GM19351 (cell line): ENCODE results near the gene CA5A.
"Not testable (repeated sequence)": the region's sequence is repeated elsewhere in the genome, so short reads cannot be mapped to it uniquely, and the experiment has no call there.

Experiments used
- ATAC-seq: cut with Tn5 transposase; IDR thresholded peaks from one replicate; pipeline ENCODE4 v1.9.1; 2021; ENCODE audit warnings: mild to moderate bottlenecking, moderate library complexity; ENCODE audit not compliant: unreplicated experiment

CA5A gene

DNA sequence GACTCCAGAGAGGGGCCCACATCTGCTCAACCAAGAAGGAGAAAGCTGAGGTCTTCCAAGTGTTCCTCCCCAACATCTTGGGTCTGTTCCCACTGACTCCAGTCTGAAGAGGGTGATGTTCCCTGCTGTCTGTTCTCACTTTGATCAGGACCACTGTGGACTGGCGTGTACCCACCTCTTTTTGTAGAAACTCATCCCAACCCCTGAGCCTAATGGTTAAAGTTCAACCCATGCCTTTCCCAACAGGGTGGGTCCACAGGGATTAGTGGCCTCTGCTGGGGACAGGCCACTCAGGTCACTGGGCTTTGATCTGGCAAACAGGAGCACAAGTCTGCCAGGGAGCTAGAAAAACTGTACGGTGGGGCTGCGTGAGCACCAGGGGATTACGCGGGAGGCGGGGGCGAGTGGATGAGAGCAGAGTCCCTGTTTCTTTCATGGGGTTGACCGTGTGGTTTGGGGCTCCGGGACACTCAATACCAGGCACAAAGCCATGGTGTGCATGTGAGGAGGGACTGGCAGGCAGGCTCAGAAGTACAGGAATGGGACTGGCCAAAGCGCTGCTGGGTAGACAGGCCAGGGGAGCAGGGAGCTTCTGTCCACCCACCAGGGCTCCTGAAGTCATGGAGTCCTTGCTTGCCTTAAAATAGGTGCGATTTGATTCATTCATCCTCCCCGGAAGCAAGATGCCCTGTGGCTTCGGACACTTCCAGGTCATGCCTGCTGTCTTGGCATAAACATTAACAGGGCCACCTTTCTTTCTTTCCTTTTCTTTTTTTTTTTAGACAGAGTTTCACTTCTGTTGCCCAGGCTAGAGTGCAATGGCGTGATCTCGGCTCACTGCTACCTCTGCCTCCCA lies at the start of gene CA5A:
CA5A (minus strand) TSS at position 155 of the 856 bp plus-strand sequence; CDS start at position 76, 79 bp downstream.
- ATAC-seq, result no peak

DNA sequence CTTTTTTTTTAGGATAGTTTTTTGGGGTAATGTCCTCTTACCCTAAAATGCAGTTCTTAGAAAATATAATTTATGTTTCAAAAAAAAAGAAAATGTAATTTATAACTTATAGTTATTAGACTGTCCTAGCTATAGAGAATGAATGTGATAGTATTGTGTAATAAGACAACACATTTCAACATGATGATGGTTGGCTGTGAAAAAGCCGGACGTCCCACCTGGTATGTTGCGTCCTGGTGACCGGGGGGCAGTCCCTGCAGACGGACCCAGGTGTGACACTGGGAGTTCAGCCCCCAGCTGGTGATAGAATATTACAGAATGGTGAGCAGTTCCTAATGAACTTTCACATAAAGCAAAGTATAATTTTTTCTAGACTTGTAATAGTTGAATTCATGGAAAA lies 49.2 kb upstream of the CA5A start:
- ATAC-seq, result not testable (repeated sequence)

DNA sequence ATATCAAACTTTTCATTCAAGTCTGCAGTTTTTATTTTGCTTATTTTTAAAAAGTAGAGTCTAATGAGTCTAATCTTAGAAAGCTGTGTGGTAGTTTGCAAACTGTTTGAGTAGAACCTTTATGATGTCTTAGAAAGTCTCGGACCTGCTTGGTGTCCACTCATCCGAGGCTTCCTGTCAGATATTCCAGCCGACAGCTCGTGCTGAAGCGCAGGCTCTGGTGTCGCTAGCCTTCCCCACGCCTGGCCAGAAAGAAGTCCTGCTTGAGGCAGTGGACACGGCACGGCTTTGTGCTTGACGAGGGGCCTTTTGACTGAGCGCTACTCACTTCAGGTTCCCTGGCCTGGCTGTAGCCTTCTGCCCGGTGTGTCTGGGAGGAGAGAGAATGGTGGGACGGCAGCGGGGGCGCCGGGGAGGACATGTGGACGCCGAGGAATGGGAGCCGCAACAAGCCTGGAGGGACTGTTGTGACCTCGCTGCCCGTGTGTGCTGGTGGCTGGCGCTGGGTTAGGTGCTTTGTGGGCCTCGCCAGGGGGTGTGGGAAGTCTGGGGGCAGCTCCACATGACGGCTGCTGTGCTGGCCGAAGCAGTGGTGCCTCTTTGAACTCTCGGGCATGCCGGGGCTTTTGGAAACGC lies 48.4 kb upstream of the CA5A start:
- no peak for ATAC-seq

DNA sequence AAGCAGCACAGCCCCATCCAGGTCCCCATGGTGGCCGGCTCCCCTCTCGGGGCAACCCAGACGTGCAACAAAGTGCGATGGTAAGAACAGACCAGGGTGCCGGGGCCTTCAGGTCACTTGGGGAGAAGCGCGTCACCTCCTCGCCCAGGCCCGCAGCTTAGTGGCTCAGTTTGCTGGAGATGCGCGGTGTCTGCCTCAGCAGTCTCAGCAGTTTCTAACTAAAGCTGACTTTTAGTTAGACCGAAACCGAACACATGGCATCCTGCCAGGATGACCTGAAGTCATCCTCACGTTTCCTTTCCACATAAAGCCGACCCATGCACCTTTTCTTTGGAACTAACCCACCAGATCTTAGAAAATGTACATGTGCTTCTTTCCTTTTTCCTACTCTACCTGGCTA lies 47.9 kb upstream of the CA5A start:
- ATAC-seq, result not testable (repeated sequence)

DNA sequence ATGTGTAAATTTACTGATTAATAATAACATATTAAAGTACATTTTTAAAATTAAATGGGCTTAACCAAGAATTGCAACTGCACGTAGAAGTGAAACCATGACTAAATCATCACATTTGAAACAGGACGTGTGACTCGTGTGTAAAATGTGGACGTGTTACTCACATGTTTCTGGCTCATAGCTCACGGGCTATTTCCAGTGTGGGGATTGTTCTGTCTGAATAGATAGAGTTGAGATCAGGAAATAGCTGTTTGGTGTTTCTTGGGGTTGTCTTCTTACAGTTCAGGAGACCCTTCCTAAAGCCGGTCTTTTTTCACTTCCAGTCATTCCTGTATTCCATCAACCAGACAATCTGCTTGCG lies 47.4 kb upstream of the CA5A start:
- not testable (repeated sequence) for ATAC-seq

DNA sequence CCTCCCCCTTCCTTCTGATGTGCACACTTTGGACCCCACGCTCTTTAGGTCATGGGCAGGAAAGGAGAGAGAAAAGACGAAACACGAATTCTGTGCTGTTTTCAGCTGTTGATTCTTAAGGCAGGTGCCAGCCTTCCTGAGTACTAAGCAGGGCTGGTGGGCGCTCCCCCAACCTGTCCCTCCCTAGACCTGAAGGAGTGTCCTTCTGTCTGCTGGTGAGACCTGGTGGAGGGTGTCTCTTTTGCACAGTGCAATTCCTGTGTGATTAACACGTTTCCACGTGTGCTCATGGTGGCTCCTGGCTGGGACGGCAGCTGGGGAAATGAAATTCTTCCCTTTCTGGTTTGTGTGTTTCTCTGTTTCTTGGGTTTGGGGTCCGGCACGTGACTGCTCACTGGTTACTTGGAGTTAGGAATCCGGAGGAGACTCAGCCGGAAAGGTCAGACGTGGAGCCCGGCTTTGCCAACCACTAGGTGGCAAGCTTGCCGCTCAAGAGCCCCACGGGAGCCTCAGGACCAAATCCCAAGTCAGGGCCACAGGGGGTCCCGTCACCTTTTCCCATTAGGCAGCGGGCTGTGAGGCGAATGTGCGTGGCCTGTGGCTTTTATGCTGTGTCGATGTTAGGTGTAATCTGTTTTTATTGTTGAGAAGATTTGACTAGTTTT lies 46.9 kb upstream of the CA5A start:
- not testable (repeated sequence) for ATAC-seq

DNA sequence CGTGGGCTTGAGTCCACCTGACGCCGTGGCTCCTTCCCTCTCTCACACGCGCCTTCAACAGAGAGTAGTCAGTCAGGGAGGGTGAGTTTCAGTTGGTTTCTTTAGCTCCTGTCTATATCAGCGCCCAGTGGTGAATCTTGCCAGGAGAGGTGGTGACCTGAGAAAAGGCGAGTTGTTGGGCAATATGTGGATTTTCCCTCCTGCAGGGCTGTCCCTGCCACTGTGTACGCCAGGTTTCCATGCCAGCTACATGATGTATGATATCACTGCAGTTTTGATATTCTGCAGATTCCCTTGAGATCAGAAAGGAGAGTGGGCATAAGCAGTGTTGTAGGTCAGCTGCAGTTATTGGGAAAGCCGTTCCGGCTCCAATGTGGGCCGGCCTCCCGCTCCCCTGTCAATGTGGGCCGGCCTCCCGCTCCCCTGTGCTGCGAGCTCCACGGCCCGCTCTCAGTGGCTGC lies 46.3 kb upstream of the CA5A start:
- ATAC-seq, result no peak

DNA sequence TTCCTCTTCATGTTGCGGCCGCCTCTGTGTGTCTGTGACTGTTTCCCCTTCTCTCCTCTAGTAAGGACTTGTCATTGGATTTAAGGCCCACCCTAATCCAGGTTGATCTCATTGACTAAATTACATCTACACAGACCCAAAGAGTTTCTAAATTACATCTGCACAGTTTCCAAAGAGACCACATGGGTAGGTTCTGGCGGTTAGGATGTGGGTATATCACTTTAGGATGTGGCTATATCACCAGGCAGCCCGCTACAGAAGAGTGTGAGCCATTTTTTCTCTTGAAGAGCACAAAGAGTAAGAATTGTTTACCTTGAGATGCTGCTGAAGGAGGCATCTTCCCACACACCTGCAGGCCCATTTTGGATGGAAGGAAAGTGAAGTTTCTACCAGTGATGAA lies 45.0 kb upstream of the CA5A start:
- not testable (repeated sequence) for ATAC-seq

DNA sequence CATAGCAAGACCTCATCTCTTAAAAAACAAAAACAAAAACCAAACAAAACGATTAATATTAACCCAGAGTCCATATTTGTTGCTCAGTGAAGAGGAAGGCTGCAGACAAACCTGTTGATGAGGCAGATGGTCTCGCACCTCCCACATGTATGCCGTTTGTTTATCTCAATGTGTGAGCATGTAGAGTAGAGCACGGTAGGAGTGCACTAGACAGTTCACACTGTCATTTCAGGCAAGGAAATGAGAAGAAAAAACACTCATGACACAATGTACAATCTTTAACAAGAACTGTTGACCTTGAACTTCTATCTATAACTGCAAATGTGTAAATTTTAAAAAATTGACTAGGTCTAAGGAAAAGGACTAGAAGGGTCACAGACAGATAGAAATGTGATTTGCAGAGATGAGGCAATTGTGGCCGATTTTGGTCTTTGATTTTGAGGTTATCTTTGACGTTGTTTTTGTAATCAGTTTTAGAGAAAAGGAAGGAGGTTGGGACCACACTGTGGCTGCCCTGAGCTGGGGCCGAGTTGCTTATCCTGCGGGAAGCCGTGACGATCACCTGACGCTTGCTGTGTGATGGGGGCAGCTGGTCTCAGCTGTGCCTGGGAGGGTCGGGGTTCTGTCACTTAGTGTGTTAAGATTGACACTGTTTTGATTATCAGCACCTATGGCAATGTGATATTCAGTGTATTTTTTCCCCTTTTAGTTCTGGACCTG lies 43.7 kb upstream of the CA5A start:
- not testable (repeated sequence) for ATAC-seq

DNA sequence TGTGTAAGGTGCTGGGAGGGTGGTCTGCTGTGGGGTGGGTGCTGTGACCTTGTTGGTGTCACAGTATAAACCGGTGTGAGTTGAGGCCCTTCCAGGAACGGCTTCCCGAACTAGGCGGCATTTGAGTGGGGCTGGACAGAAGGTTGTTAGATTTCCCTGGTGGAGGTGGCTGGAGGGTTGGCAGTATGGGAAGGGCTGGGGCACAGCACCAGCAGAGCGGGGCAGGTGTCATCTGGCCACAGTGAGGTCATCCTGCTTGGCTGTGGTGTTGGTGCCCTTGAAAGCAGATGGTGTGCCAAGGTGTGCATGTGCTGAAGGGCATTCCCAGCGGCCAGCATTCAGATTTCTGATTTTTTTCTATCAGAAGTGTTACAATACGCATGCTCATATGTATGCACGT lies 43.0 kb upstream of the CA5A start:
- no peak for ATAC-seq

DNA sequence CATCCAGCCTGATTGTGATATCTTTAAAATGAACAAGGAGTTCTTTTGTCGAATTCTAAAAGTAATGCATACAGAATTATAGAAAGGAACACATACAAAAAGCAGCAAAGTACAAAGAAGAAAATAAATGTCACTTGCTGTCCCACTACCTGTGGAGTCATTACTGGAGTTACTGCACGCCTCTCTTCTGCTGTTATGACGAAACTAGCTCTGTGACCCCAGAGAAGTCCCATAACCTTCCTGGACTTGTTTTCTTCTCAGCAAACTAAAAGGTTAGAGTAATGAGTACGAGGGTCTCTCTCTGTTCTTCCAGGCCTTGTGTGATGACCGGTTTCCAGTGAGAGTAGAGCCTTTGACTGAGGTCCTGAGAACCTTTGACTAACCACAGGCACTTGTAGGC lies 41.8 kb upstream of the CA5A start:
- no peak for ATAC-seq

DNA sequence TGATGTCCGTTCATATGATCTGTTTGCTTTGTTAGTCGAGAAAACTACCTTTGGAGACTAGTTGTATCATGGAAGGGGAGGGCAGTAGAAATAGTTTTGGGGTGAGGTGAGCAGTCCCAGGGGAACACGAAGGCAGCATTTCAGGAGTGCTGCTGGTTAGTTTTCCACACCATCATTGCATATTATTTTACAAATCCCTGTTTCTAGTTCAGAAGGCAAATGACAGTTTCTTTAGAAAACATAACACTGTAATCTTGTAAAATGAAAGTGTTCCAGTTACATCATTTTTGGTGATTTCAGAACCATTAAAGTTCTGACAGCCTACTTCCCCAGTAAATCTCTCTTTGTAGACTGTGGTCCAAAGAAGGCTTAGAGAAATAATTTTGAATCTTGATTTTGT lies 40.3 kb upstream of the CA5A start:
- no peak for ATAC-seq

DNA sequence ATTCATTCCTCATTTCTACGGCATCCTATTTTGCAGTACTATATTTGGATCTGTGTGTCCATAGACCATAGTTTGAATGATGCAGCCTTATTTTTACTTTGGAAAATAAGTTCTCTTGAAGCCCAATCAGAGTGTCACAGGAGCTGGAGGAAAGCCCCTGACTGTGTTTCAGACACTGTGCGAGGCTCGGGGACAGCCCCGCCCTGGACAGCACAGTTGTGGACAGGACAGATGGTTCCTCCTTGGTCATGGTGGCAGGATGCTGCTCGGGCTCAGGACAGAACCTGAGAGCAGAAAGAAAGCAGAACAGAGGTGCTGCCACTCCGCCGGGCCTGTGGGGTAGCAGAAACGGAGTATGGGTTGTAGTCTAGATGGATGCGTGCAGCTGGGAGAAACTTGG lies 37.8 kb upstream of the CA5A start:
- no peak for ATAC-seq

DNA sequence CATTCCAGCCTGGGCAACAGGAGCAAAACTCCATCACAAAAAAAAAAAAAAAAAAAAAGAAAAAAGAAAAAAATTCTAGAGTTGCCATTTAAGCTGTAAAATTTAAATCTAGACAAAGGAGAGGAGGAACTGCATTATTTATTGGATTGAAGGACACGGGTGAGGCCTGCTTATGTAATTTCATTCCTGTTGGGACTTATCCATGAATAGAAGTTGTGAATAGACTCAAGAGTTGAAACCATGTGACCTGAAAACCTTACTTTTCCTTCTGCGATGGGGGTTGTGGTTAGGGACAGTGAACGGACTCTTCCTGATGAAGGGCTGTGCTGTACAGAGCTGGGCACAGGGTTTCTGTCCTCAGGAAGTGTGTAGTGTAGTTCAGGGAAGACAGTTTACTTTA lies 37.4 kb upstream of the CA5A start:
- no peak for ATAC-seq

DNA sequence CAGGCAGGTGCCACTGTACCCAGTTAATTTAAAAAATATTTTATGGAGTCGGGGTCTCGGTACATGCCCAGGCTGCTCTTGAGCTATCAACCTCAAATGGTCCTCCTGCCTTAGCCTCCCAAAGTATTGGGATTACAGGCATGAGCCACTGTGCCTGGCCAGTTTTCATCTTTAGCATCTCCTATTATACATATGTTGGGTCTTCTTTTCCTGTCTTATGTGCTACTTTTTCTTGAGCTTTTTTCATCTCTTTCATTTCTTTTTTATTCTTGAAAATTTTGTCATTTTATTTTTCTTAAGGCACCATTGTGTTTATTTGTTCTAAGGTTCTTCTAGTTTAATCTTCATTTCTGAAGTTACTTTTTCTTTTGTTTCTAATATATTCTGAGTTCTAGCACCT lies 35.6 kb upstream of the CA5A start:
- ATAC-seq, result no peak

DNA sequence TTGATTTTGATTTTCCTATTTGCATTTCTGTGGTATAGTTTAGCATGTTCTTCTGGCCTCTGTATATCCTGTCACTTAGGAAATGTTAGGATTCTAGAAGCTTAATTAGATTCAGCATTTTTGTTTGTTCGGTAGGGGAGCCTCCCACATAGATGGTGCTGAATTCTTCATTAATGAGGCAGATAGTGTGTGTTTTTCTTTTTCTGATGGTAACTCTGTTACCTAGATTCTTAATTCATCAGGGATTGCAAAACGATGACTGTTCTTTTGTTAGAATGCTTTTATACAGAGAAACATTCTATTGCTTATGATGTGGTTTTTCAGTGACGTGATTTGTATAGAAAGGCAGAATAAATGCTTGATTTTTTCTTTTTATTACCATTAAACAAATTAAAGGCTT lies 33.9 kb upstream of the CA5A start:
- no peak for ATAC-seq

DNA sequence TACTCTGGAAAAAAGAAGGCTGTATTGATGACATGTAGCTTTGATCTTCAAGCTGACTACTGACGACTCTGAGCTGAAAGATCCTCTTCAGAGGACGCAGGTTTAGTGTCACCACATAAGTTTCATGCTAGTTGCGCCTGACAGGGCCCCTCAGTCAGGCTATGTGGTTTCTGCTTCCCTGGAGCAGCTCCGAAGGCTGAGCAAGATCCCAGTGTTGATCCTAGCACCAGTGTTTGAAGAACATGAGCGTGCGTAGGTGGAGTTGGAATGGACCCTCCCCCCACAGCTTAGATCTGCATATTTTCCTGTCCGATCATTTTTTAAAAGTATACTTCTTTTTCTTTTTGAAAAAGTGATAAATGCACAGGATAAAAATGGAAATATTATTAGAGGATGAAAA lies 32.2 kb upstream of the CA5A start:
- ATAC-seq, result no peak

DNA sequence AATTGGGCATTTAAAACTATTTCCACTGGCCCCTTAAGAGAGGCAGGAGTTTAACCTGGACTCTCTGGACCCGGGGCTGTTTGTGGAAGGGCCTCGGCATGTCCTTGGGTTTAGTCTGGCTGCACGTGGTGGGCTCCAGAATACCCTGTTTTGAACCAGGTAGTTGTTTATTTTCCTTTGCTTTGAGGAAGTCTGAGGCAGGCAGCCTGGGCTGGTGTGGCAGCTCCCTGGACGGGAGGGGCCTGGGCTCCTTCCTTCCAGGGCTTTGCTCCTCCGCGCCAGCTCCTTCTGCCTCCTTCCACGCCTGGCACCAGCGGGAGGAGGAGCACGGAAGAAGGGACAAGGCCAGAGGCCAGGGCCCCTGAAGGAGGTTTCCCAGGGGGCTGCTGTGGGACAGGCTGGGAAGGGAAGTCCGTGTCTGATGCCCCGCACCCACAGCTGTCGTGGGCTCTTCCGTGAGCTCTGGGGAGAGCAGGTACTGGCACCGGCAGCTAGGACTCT lies 30.4 kb upstream of the CA5A start:
- no peak for ATAC-seq

DNA sequence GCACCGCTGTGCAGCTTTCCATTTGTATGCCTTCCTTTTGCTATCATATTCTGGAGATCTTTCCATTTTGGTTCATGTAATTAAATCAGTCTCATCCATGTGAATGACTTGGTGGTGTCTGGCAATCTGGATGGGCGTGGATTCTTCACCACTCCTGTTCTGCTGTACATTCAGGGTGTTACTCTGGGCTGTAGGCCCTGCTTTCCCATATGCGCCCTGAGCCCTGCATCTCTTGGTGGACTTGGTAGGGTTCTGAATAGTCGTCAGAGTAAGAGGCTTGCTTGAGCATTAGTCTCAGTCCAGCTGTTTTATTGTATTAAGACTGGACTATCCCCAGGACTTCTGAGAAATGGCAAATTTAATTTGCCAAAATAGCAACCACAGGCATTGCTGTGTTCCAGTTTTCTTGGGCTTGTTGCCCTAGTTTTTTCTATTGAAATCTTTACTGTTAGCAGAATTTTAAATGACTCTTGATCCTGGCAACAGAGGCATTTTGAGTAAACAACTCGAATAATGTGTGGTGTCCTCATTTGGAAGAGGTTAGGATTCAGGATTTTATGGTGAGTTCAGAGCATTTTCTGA lies 29.8 kb upstream of the CA5A start:
- no peak for ATAC-seq

DNA sequence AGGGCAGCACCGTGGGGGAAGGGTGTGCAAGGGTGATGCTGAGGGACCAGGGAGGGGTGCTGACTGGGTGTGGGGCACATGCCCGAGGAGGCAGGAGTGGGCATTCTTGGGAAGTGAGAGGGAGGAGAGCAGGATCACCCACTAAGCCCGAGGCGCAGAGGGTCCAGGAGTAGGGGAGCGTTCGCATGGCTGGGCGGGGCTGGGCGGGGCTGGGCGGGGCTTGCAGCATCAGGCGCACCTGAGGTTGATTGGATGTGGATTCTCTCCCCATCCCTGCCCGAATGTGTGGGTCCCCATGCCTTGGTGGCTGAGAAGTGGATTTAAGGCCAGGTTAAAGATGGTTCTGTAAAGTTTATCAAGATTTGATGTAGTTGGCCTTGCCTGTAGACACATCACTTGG lies 29.1 kb upstream of the CA5A start:
- no peak for ATAC-seq
